CD4-positive, alpha-beta T cell treated with Interleukin-1 beta for 1 hour (primary cell): ENCODE measurements around the gene TRIM7.
"Not testable (repeated sequence)": the region's sequence is repeated elsewhere in the genome, so short reads cannot be mapped to it uniquely, and the experiment has no call there.

Experiments used
- DNase-seq, 2 donors: peaks; one replicate each; pipeline ENCODE4 v3.0.0-alpha.2; 2020 to 2022

TRIM7 gene

GRCh38 chr5:181190711-181191525, 14.1 kb downstream of the TRIM7 start:
- DNase-seq = peak in 1 of 2 donors; percentile 47

DNA sequence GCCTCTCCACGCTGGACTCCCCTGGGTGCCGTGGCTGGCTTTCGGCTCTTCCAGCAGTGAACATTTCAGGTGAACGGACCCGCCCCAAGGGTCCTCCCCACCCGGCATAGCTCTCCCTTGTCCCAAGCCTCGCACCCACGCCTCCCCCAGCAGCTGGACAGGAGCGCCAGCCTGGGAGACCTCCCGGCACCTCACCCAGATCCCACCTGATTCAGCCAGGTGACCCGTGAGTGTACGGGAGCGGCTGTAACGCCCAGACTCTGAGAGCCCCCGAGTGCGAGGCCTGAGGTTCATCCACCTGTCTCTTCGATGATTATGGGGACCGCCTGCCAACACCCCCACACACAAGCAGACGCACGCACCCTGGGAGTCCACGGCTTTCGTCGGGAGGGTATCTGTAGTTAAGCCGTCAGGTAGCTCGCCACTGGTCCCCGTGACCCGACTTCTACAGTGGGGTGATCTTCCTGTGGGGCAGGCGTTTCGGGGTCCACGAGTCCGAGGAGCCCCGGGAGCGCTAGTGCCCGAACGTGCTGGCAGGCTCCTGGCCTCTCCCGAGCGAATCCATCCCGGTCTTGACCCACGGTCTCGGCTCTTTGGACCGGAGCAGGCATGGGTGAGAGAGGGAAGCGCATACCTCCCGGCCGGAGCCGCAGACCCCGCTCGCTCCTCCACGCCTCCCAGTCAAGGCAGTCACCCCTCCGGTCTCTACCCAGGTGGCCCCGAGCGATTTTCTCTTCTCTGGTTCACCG, 14.9 kb downstream of the TRIM7 start:
- peak in 1 of 2 donors; percentile 45 for DNase-seq

GRCh38 chr5:181189363-181189961, 15.5 kb downstream of the TRIM7 start:
- peak in 1 of 2 donors; percentile 63 for DNase-seq

DNA sequence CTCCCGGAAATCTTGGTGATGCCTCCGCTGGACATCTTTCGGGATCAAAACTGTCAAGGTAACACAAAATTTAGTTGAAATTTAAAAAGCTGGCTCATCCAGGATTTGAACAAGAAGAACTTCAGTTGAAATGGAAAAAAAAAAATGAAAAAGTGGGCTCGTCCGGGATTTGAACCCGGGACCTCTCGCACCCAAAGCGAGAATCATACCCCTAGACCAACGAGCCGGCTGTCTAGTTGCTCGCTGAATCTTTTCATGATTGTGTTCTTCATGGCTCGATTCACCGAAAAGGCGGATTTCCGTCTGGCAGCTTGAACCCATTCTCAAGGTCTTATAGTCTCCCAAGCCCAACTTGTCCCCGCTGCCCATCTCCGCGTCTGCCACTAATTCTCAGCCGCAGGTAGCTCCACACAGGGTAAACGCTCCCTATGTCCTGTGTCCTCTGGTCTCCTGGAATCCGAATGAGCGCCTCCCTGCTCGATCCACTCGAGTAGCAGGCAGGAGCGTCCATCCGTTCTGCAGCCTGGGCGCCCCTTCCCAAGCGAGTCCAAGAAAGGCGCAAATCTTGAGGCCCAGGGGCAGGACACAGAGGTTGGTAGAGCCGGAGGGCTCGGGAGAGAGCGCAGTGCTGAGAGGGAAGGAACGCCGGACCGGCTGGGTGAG, 16.2 kb downstream of the TRIM7 start:
- peak; percentile 83 to 87 for DNase-seq

GRCh38 chr5:181187500-181188213, 17.3 kb downstream of the TRIM7 start:
- DNase-seq = peak; percentile 66 to 67

- no peak for DNase-seq
Measured at GRCh38 chr5:181186986-181187499, 18.0 kb downstream of the TRIM7 start.

- no peak for DNase-seq
Measured at GRCh38 chr5:181186022-181186421, 19.0 kb downstream of the TRIM7 start.

GRCh38 chr5:181185560-181185959, 19.4 kb downstream of the TRIM7 start:
- DNase-seq = no peak

GRCh38 chr5:181184845-181185216, 20.2 kb downstream of the TRIM7 start:
- no peak for DNase-seq

DNA sequence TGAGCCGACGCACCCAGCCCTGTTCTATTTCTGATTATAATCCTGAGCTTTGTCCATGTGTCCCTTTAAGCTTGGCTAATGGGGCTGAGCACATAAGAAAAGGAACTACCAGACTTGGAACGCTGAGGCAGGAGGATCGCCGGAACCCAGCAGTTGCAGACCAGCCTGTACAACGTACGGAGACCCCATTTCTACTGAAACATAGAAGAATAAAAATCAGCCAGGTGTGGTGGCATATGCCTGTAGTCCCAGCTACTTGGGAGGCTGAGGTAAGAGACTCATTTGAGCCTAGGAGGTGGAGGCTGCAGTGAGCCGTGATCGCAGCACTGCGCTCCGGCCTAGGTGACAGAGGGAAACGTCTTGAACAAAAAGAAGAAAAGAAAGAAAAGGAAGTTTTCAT, 22.3 kb downstream of the TRIM7 start:
- no peak for DNase-seq

DNA sequence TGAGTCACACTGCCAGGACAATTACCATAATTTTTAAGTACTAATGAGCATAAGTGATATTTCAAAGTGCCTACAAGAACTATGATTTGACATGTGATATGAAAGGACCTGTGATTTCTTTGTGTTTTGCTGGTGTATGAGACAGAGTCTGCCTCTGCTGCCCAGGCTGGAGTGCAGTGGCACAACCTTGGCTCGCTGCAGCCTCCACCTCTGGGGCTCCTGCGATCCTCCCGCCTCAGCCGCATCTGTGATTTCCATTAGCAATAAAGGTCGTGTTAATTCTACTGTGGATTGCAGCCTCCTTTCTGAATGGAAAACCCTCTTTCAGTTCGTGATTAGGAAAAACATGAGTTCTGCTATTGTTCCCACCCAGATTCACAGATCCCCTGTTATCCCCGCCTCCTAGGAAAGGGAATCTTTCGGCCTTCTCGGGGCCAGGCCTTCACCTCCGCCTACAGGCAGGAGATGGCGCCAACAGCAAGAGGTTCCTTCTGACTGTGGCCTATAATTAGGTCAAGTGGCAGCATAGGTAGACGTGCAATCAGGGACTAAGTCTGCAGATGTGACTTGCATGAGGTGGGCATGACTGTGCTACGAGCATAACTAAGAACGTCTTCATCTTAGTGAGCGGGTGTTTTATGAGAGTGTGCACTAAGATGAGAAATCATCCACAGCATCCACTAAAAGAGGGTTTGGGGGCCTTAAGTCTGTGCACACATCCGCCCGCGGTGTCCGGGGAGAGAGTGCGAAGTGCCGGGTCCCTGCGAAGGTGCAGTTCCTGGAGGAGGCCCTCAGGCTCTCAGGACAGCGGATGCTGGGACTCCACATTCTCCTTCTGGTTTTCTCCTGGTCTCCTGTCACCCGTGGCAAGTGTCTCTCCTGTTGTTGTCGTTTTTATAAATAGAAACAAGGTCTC, 23.1 kb downstream of the TRIM7 start:
- DNase-seq = peak; percentile 77 to 79

DNA sequence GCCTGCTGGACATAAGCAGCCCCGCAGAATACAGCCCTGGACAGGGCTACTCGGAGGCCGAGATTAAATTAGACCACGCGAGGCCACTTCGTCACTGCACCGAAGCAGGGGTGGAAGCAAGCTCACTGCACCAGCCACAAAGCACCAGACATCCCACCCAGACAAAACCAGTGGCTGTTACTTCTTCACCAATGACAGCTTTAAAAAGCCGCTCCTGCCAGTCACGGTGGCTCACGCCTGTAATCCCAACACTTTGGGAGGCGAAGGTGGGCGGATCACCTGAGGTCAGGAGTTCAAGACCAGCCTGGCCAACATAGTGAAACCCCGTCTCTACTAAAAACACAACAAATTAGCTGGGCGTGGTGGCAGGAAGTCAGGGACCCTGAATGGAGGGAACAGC, 27.4 kb downstream of the TRIM7 start:
- not testable (repeated sequence) for DNase-seq

DNA sequence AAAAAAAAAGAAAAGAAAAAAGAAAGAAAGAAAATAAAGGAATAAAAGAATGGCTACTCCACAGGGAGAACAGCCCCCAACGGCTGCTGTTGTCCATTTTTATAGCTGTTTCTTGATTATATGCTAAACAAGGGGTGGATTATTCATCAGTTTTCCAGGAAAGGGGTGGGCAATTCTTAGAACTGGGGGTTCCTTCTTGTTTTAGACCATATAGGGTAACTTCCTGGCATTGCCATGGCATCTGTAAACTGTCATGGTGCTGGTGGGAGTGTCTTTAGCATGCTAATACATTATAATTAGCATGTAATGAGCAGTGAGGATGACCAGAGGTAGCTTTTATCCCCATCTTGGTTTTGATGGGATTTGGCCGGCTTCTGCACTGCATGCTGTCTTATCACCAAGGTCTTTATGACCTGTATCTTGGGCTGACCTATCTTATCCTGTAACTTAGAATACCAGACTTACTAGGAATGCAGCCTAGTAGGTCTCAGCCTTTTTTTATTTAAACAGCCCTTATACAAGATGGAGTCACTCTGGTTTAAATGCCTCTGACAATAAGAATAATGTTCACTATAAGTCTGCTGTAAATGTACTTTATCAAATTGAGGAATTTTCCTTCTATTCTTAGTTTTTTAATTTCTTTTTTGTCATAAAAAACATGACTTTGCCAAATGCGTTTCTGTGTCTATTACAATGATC, 28.6 kb downstream of the TRIM7 start:
- DNase-seq = no peak

DNA sequence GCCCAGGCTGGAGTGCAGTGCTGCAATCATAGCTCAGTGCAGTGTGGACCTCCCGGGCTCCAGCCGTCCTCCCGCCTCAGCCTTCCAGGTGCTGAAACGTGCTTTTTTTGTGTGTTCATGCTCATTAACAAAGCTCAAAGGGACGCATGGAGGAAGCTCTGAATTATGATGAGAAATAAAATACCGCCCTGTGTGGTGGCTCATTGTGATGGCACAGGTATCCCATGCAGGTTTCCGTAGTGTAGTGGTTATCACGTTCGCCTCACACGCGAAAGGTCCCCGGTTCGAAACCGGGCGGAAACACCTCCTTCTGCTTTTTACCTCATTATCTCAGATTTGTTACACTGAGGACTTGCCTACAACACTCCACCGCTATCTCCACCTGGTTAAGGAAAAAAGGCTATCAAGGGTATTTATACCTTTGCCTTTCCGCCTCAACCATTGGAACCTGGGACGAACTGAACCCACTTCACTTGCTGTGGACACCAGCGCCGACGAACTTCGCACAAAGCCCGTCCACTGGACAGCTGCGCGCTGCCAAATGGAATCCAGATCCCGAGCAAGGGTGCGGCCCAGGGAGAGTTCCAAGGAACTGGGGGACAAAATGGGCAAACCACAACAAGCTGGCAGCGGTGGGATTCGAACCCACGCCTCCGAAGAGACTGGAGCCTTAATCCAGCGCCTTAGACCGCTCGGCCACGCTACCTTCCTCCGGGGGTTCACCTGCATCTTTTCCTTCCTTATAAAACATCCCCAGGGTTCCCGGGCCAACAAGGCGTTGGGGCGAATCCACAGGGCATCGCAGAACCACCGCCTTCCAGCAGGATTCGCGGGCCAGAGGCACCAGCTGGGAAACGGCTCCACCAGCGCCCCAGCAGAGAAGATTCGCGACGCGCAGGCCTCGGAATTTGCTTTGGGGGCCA, 31.3 kb downstream of the TRIM7 start:
- peak; percentile 60 to 63 for DNase-seq

GRCh38 chr5:181173027-181173419, 32.0 kb downstream of the TRIM7 start:
- DNase-seq = peak in 1 of 2 donors; percentile 45

GRCh38 chr5:181171782-181172181, 33.2 kb downstream of the TRIM7 start:
- DNase-seq = no peak

- DNase-seq = no peak
Measured at GRCh38 chr5:181170996-181171395, 34.0 kb downstream of the TRIM7 start.

- DNase-seq = no peak
Measured at GRCh38 chr5:181170237-181170825, 34.7 kb downstream of the TRIM7 start.
